Raji (cell line): ENCODE measurements around the gene ARMC3.

ENCODE experiments used
- POLR2A ChIP-seq: IDR thresholded peaks from 2 replicates; pipeline ENCODE4 v1.6.1; 2011; ENCODE audit warnings: low read depth, low read length, control low read depth; ENCODE audit not compliant: insufficient read depth

The ARMC3 gene

GRCh38 chr10:22927661-22928403 is at the start of gene ARMC3:
Gene ARMC3, plus strand, starts transcription at chr10:22928053. Its CDS starts 3,944 bp downstream, at chr10:22931997.
- TF ChIP-seq POLR2A = no peak

GRCh38 chr10:22891797-22892196 is 36.1 kb upstream of the ARMC3 start:
- TF ChIP-seq POLR2A = no peak

- TF ChIP-seq POLR2A = no peak
These were observed 34.1 kb upstream of the ARMC3 start for GRCh38 chr10:22893781-22894180.

- no peak for TF ChIP-seq POLR2A
These were observed 33.1 kb upstream of the ARMC3 start for GRCh38 chr10:22894714-22895113.

GRCh38 chr10:22895252-22895651 is 32.6 kb upstream of the ARMC3 start:
- no peak for TF ChIP-seq POLR2A

GRCh38 chr10:22897371-22897770 is 30.5 kb upstream of the ARMC3 start:
- no peak for TF ChIP-seq POLR2A

GRCh38 chr10:22899307-22899706 is 28.5 kb upstream of the ARMC3 start:
- no peak for TF ChIP-seq POLR2A

- TF ChIP-seq POLR2A = no peak
These were observed 28.1 kb upstream of the ARMC3 start for GRCh38 chr10:22899775-22900174.

GRCh38 chr10:22900841-22901601 is 26.8 kb upstream of the ARMC3 start:
- no peak for TF ChIP-seq POLR2A

GRCh38 chr10:22903694-22904093 is 24.2 kb upstream of the ARMC3 start:
- TF ChIP-seq POLR2A = no peak

GRCh38 chr10:22906767-22907166 is 21.1 kb upstream of the ARMC3 start:
- TF ChIP-seq POLR2A = no peak

GRCh38 chr10:22908837-22909236 is 19.0 kb upstream of the ARMC3 start:
- no peak for TF ChIP-seq POLR2A

GRCh38 chr10:22911067-22911466 is 16.8 kb upstream of the ARMC3 start:
- TF ChIP-seq POLR2A = no peak

GRCh38 chr10:22911889-22912762 is 15.7 kb upstream of the ARMC3 start:
- TF ChIP-seq POLR2A = no peak

GRCh38 chr10:22912763-22913384 is 15.0 kb upstream of the ARMC3 start:
- no peak for TF ChIP-seq POLR2A

GRCh38 chr10:22913474-22914092 is 14.3 kb upstream of the ARMC3 start:
- no peak for TF ChIP-seq POLR2A
